Duodenal mucosa (tissue), 2 donors: ENCODE data around the gene PARN.
"Not testable (repeated sequence)": the region's sequence is repeated elsewhere in the genome, so short reads cannot be mapped to it uniquely, and the experiment has no call there.

Experiments used
- H3K27ac ChIP-seq: one replicate; pipeline ENCODE4 v1.7.0; 2013; ENCODE audit warnings: low read depth, low read length
- H3K27me3 ChIP-seq, 2 donors: one replicate each; pipeline ENCODE4 v1.7.0; 2013; ENCODE audit warnings: low read length in 2 of 2, control low read depth in 1 of 2; ENCODE audit not compliant: insufficient read depth in 2 of 2, control insufficient read depth in 1 of 2
- H3K36me3 ChIP-seq, 2 donors: one replicate each; pipeline ENCODE4 v1.7.0; 2013; ENCODE audit warnings: low read length in 2 of 2, control low read depth in 1 of 2; ENCODE audit not compliant: insufficient read depth in 2 of 2, control insufficient read depth in 1 of 2
- H3K4me1 ChIP-seq, 2 donors: one replicate each; pipeline ENCODE4 v1.7.0; 2013; ENCODE audit warnings: low read length in 2 of 2, control low read depth in 1 of 2; ENCODE audit not compliant: insufficient read depth in 2 of 2, control insufficient read depth in 1 of 2
- H3K4me3 ChIP-seq, 2 donors: one replicate each; pipeline ENCODE4 v1.7.0; 2013; ENCODE audit warnings: low read length in 2 of 2, low read depth in 1 of 2
- H3K9ac ChIP-seq, 2 donors: one replicate each; pipeline ENCODE4 v1.7.0; 2013; ENCODE audit warnings: low read length in 2 of 2, low read depth in 1 of 2
- H3K9me3 ChIP-seq, 2 donors: one replicate each; pipeline ENCODE4 v1.7.0; 2013; ENCODE audit warnings: low read length in 2 of 2, control low read depth in 1 of 2; ENCODE audit not compliant: control insufficient read depth in 1 of 2

Gene PARN

DNA sequence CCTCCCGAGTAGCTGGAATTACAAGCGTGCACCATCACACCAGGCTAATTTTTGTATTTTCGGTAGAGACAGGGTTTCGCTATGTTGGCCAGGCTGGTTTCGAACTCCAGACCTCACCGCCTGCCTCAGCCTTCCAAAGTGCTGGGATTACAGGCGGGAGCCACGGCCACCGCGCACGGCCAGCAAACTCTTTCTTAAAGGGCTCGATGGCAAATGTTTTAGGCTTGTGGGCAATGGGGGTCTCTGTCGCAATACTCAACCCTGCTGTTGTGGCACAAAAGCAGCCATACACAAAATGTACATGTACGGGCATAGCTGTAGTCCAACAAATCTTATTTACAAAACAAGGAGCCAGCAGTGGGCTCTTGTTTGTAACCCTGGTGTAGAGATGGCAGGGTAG, 18.4 kb downstream of the PARN start:
- Histone ChIP-seq H3K36me3 (peaks cover 28 to 70% of the 10 kb centered on the region in 2 donors), H3K4me1 (no peaks in the 10 kb centered on the region), H3K27me3 (no peaks in the 10 kb centered on the region), H3K9me3 (no peaks in the 10 kb centered on the region), H3K27ac (no peak overlapping the region), H3K4me3 (no peak overlapping the region), H3K9ac (no peak overlapping the region)

- Histone ChIP-seq H3K4me3 (no peak overlapping the region), H3K36me3 (peaks cover 23 to 70% of the 10 kb centered on the region in 2 donors), H3K4me1 (no peaks in the 10 kb centered on the region), H3K27ac (no peak overlapping the region), H3K27me3 (no peaks in the 10 kb centered on the region), H3K9ac (no peak overlapping the region), H3K9me3 (no peaks in the 10 kb centered on the region)
Observed at GRCh38 chr16:14609716-14610115, 20.3 kb downstream of the PARN start.

DNA sequence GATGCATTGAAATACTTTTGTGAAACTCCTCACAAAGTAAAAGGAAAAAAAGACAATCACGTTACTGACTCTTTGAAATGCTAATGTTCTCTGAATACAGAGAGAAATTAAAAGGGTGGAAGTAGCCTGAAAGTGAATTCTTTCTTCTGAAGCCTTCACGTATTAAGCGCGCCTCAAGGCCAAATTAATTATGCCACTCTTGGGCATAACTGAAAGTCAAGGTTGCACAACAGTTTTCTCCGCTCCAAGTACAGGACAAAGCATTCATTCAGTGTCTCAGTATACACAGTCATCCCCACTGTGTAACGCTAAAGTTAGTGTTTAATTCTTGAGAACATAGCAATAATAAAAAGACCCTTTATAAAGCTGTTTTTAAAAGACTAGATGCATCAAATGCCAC, 21.5 kb downstream of the PARN start:
- H3K27me3 ChIP-seq, result no peaks in the 10 kb centered on the region
- no peak overlapping the region for H3K27ac ChIP-seq
- H3K36me3 ChIP-seq, result peaks cover 20 to 67% of the 10 kb centered on the region in 2 donors
- H3K9ac ChIP-seq, result no peak overlapping the region
- no peak overlapping the region for H3K4me3 ChIP-seq
- H3K4me1 ChIP-seq, result no peaks in the 10 kb centered on the region
- no peaks in the 10 kb centered on the region for H3K9me3 ChIP-seq

DNA sequence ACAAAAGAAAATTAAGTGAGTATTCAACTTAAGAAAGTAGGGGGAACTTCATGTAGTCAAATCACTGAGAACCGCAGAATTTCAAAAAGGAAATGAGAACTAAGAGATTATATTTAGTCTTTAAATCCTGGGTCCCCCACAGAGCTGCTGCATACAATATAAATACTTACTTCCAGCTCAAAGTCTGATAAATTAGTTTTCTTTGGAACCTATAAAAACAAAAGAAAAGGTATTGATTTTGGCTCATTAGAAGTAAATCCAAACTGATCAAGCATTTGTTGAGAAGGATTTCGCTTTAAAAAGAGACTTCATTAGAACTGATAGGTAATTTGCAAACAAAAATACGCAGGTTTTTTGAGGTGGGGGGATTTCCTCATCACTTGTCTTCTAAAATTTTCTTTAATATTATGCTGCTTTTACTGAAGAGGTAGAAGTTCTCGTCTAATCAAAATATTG, 21.9 kb downstream of the PARN start:
- Histone ChIP-seq H3K9ac (no peak overlapping the region), H3K4me3 (no peak overlapping the region), H3K4me1 (no peaks in the 10 kb centered on the region), H3K36me3 (peaks cover 17 to 68% of the 10 kb centered on the region in 2 donors), H3K27ac (no peak overlapping the region), H3K9me3 (no peaks in the 10 kb centered on the region), H3K27me3 (no peaks in the 10 kb centered on the region)

- peaks cover 24 to 74% of the 10 kb centered on the region in 2 donors for H3K36me3 ChIP-seq
- H3K27me3 ChIP-seq, result no peaks in the 10 kb centered on the region
- H3K27ac ChIP-seq, result no peak overlapping the region
Observed at GRCh38 chr16:14606102-14606501, 24.0 kb downstream of the PARN start.

DNA sequence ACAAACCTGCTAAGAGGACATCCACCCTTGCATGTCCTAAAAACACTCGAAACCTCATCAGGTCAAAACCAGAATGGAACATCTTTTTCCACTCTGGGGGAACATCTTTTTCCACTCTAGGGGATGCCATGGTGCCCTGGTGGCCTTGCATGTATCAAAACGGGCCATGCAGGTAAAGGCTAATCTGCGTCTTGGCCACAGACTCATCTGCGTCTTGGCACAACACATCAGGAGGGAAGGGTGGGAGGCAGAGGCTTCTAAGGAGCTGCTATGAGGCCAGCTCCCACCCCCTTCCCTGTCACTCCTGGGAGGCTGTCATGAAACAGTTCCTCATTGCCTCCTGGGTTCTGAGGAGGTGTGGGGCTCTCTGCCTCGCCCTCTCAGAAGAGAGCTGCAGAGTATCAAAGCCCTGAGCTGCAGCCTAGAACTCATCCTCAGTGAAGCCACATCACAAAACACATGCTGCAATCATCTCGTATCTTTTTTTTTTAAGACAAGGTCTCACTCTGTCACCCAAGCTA, 27.6 kb downstream of the PARN start:
- Histone ChIP-seq H3K4me1 (no peaks in the 10 kb centered on the region), H3K4me3 (no peak overlapping the region), H3K36me3 (peaks cover 15 to 73% of the 10 kb centered on the region in 2 donors), H3K9ac (no peak overlapping the region), H3K27me3 (no peaks in the 10 kb centered on the region), H3K27ac (no peak overlapping the region), H3K9me3 (no peaks in the 10 kb centered on the region)

More at GRCh38 chr16:14606102-14606501, 24.0 kb downstream of the PARN start:
- Histone ChIP-seq H3K9me3 (no peaks in the 10 kb centered on the region), H3K4me1 (no peaks in the 10 kb centered on the region), H3K9ac (no peak overlapping the region), H3K4me3 (no peak overlapping the region)

DNA sequence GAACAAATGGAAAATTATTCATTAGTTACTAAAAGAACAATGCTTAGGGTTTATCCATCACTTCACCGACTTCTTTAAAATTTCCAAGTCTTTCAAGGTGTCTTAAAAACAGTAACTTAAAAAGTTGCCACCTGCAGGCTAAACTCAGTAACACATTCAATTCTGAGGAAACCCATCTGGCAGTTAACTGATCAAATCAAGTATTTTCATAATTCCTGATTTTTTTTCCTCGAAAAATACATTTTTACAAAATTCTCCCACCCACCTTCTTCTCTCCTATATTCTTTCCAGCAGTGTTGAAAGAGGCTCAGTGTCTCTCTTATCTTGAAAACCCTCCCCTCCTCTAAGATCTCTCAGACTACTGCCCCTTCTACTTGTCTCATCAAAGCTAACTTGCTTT, 29.9 kb downstream of the PARN start:
- Histone ChIP-seq H3K27ac (no peak overlapping the region), H3K9ac (no peak overlapping the region), H3K4me3 (no peak overlapping the region), H3K36me3 (peaks cover 12 to 77% of the 10 kb centered on the region in 2 donors), H3K9me3 (no peaks in the 10 kb centered on the region), H3K27me3 (no peaks in the 10 kb centered on the region), H3K4me1 (no peaks in the 10 kb centered on the region)

GRCh38 chr16:14586637-14587305, 43.3 kb downstream of the PARN start:
- Histone ChIP-seq H3K36me3 (peaks cover 25 to 54% of the 10 kb centered on the region in 2 donors), H3K4me3 (no peak overlapping the region), H3K4me1 (no peaks in the 10 kb centered on the region), H3K9ac (no peak overlapping the region), H3K9me3 (no peaks in the 10 kb centered on the region), H3K27me3 (no peaks in the 10 kb centered on the region), H3K27ac (no peak overlapping the region)

DNA sequence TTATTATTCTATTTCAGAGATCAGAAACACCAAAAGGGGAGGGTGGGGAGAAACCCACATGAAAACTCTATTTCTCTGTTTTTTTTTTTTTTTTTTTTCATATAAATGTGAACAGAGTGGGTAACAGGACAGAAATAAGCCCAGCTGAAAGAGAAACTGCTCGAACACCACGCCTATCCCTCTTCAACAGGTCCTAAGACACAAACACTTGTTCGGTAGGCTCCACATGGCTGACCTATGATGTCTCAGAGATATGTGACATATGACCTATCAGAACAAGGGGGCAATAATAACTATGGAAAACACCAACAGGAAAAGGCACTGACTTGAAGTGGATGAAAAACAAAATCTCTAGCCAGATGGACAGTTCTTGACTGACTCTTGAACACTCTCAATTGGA, 44.8 kb downstream of the PARN start:
- Histone ChIP-seq H3K9me3 (no peaks in the 10 kb centered on the region), H3K4me3 (no peak overlapping the region), H3K9ac (no peak overlapping the region), H3K27me3 (no peaks in the 10 kb centered on the region), H3K36me3 (peaks cover 27 to 59% of the 10 kb centered on the region in 2 donors), H3K27ac (no peak overlapping the region), H3K4me1 (no peaks in the 10 kb centered on the region)

DNA sequence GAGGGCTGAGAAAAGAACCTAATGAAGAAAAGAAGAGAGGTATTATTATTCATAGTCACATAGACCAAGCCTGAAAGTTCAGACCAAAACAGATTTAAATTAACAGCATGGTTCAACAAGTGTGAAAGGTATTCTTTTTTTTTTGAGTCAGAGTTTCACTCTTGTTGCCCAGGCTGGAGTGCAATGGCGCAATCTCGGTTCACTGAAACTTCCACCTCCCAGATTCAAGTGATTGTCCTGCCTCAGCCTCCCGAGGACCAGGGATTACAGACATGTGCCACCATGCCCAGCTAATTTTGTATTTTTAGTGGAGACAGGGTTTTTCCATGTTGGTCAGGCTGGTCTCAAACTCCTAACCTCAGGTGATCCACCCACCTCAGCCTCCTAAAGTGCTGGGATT, 49.1 kb downstream of the PARN start:
- H3K4me1 ChIP-seq, H3K9ac ChIP-seq, H3K27ac ChIP-seq, H3K27me3 ChIP-seq, H3K9me3 ChIP-seq, H3K4me3 ChIP-seq: not testable (repeated sequence)
- peaks cover 14 to 62% of the 10 kb centered on the region in 2 donors for H3K36me3 ChIP-seq
